Right lobe of liver (tissue), 4 donors: Measurements from ENCODE around the gene TEX35.

ENCODE experiments used
- CTCF ChIP-seq, 4 donors: fragments of 200-600 bp in 3 of 4; fragments of 450-650 bp in 1 of 4; IDR thresholded peaks; one replicate each; pipeline versions ENCODE4 v1.5.1 to v1.8.0; 2016 to 2022; ENCODE audit warnings: antibody characterized with exemption in 4 of 4, mild to moderate bottlenecking in 2 of 4
- POLR2A ChIP-seq: fragments of 450-650 bp; IDR thresholded peaks from one replicate; pipeline ENCODE4 v1.6.1; 2017; ENCODE audit warnings: antibody characterized with exemption, mild to moderate bottlenecking
- donor health status: DM: no; HTN: no; CAD: no.
- donor health status: DM: no; HTN: no; CAD: no.
- donor health status: DM: no; HTN: yes; CAD: no.

GRCh38 chr1:178541379-178541778, 28.5 kb downstream of the TEX35 start:
- no peak for TF ChIP-seq POLR2A
- TF ChIP-seq CTCF (IDR thresholded peaks at IDR 0.05): no peak
